ENCODE measurements around the gene HCN2.

DNA sequence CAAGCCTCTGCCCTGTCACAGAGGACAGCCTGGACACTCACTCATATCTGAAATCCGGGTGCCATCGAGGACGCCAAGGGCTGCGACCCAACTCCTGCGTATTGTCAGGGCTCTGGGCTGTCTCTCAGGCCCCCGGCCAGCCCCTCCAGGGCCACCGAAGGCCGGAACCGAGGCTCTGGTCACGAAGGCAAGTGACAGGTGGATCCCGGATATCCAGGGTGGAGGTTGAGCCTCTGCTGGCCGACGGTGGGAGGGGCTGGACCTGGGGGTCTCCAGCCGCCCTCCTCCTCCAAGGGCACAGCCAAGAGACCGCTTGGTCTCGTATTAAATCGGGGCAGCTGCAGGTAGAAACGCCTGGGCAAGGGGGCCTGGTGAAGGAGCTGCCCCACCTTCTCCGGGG is 67.9 kb downstream of the HCN2 start:
- TF ChIP-seq EP300 (IDR thresholded peaks at IDR 0.05; ENCODE audit: low read depth) (no peak), POLR2A (IDR thresholded peaks at IDR 0.05) (no peak), POLR2AphosphoS5 (IDR thresholded peaks at IDR 0.05) (no peak)
- TF ChIP-seq, protein P1, sequence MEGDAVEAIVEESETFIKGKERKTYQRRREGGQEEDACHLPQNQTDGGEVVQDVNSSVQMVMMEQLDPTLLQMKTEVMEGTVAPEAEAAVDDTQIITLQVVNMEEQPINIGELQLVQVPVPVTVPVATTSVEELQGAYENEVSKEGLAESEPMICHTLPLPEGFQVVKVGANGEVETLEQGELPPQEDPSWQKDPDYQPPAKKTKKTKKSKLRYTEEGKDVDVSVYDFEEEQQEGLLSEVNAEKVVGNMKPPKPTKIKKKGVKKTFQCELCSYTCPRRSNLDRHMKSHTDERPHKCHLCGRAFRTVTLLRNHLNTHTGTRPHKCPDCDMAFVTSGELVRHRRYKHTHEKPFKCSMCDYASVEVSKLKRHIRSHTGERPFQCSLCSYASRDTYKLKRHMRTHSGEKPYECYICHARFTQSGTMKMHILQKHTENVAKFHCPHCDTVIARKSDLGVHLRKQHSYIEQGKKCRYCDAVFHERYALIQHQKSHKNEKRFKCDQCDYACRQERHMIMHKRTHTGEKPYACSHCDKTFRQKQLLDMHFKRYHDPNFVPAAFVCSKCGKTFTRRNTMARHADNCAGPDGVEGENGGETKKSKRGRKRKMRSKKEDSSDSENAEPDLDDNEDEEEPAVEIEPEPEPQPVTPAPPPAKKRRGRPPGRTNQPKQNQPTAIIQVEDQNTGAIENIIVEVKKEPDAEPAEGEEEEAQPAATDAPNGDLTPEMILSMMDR (IDR thresholded peaks at IDR 0.05), result no peak

All from transverse colon (tissue), 4 donors.